HG03520 (cell line): ENCODE data around the gene ANKS3.

Experiments used
- ATAC-seq: cut with Tn5 transposase; IDR thresholded peaks from one replicate; pipeline ENCODE4 v1.9.1; 2021; ENCODE audit warnings: mild to moderate bottlenecking, moderate library complexity; ENCODE audit not compliant: unreplicated experiment

ANKS3 gene

DNA sequence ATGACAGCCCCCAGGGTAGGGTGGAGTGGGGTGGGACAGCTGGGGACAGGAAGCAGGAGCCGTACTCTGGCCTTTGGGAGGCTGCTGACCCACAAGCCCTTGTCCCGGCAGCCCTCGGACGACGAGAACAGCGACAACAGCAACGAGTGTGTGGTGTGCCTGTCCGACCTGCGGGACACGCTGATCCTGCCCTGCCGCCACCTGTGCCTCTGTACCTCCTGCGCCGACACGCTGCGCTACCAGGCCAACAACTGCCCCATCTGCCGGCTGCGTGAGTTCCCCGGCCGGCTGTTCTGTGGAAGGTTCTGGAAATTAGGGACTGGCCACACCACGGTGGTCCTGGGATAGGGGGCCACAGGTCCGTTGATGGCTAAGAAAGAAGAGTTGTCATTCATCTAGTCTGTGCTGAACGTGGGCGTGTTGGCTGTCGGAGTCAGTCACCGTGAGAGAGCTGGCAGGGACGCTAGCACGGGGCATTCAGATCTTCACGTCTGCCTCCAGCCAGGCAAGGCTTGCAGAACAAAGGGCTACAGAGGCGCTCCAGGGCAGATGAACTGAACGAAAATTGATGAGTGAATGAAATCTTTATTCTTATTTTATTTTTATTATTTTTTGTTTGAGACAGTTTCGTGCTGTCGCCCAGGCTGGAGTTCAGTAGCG lies 60.6 kb downstream of the ANKS3 start:
- ATAC-seq: no peak

DNA sequence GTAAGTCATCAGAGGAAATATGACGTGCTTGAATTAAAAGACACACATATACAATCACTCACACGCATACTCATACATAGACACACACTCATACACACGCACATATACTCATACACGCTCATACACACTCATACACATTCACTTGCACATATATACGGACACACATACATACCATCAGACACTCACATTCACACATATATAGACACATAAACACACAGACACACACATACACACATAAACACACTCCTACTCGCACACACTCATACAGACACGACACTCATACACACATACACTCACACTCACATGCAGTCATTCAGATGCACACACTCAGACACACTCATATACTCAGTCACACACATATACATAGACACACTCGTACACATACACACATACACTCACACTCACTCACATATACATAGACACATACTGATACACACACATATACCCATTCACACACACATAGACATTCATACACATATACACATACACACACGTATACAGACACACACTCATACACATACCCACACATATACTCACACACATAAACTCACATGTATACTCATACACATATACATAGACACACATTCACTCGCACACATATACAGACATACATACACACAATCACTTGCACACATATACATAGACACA lies 65.6 kb downstream of the ANKS3 start:
- ATAC-seq: no peak

DNA sequence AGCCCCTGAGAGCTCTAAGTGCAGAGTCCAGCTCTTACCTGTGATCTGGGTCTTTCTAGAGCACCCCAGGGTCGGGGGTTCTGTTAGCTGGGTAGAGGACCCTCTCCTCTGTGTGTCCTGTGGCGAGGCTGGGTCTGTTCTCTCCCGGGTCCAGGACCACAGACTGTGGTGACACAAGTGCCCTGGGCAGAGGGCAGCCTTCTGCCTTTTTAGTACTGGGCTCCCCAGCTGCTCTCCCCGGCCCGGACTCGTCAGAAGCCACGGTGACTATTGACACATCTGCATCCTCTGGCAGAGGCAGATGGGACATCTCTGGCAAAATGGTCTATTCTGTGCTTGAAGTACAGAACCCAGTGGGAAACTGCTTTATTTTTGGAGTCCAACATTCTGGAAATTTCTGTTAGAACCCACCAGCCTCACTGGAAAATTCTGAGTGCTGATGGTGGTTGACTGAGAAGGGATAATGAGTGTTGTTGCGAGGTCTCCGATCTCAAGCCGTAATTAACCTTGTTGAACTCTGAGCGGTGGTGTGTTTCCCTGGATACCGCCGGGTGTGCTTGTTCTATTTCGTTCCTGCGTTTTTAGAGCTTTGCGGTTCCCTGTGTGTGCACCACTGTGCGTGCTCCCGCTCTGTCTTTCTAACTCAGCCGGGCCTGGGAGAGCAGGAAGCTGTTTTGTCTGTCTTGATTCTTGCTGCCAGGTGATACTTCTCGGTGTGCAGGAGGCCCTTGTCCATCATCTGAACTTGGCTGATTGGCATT lies 66.7 kb downstream of the ANKS3 start:
- no peak for ATAC-seq

DNA sequence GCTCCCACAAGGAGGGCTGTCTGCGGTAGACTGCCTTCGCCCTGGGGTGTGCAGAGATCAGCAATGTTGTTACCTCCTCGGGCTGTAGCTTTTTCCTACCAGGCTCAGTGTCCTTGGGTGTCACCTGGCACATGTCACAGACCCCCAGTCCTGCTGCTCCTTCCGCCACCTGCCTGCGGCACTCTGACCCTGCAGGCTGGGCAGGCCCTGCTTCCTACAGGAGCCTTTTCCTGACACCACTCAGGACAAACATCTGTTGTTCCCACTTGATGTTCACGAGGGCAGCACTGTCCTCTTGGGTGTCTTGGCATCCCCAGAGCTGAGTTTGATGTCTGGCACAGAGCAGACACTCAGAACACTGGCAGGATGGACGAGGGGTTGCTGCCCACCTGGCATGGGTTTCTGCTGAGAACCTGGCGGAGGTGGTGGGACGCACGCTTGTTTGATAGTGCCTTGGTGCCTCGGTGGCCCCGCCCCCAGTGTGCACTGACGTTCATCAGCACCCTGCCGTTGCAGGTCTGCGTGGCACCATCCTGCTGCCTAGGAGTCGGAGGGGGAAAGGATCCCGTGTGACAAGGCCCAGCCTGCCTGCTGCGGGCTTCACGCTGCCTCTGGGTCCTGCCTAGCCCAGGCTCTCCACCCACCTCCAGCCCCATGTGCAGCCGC lies 67.4 kb downstream of the ANKS3 start:
- no peak for ATAC-seq

DNA sequence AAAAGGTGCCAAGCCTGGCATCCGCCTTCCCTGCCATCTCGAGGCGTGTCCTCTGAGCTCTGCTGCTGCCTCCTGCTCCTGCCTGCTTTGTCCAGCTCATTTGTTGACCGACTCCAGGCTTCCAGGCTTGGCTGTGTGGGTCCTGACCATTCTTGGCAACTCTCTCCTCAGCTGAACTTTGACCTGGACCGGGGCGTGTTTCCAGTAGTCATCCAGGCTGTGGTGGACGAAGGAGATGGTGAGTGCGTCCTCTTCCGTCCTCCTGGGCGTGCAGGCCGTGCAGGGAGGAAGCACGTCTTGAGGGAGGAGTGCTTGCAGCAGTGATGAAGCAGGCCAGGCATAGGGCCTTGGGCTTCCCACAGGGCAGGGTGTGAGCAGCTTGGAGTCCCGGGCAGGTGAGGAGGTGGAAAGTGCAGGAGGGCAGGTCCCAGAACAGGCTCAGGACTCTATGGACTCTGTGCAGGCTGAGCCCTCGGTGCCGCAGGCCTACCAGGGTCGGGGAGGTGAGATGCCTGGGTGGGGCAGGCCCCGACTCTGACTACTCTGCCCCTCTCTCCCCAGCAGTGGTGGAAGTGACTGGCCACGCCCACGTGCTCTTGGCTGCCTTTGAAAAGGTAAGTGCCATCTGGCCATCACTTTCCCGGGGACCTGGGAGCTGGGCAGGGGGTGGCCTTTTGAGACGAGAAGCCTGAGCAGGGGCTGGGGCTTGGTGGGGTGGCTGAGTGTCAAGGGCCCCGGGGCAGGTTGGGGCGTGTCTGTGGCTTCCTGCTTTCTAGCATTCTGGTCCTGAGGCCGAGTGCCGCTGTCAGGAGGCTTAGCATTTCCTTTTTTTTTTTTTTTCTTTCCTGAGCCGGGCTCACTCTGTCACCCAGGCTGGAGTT lies 69.3 kb downstream of the ANKS3 start:
- ATAC-seq: no peak

DNA sequence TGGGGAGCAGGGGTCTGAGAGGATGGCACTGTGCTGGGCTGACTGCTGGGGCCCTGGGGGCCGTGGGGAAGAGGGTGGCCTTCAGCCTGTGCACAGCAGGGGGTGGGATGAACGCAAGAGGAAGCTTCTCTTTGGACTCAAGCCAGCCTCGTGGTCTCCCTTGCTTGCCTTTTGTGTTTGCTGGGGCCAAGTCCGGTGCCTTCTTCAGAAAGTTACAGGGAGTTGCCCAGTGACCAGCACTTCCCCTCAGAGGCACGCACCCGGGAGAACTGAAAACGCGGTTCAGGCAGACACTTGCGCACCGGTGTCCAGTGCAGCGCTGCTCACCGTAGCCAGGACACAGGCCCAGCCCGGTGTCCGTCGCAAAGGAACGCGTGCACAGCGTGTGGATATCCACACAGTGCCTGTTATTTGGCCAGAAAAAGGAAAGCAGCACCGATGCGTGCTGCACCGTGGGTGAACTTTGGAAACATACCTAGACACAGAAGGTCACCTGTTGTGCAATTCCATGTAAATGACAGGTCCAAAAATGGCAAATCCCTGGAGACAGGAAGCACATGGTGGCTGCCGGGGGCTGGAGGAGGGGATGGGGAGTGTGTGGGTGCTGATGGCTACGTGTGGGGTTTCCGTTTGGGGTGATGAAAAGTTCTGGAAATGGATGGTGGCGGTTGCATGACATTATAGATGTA lies 70.2 kb downstream of the ANKS3 start:
- ATAC-seq: no peak

DNA sequence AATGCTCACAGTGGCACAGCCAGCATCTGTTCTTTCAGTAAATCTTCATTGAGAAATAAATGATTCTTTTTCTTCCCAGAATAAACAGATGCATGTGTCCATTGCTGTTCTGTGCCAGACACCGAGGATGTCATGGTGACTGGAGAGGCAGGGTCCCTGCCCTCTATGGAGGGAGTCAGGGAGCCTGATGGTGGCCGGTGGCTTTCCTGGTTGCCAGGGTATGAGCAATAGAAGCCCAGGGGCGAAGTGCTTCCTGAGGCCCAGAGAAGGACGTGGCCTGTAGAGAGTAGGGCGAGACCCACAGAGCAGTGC lies 70.7 kb downstream of the ANKS3 start:
- ATAC-seq: no peak

DNA sequence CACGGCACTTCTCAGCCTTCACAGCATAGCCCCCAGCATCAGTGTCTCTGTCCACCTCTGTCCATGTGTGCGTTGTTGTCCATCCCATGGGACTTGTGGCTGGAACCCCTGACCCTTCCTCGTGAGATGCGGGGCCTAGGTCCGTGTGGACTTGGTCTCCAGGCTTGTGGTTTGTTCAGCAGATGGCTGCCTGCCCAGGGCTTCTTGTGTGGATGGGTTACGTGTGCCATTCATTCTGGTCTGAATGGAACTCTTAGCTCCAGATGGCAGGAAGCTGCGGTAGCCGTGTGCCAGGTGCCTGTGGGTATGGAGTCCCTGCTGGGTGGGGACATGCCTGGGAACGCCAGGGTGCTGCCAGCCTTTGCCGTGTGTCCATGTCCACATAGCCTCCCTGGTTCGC lies 72.4 kb downstream of the ANKS3 start:
- no peak for ATAC-seq

DNA sequence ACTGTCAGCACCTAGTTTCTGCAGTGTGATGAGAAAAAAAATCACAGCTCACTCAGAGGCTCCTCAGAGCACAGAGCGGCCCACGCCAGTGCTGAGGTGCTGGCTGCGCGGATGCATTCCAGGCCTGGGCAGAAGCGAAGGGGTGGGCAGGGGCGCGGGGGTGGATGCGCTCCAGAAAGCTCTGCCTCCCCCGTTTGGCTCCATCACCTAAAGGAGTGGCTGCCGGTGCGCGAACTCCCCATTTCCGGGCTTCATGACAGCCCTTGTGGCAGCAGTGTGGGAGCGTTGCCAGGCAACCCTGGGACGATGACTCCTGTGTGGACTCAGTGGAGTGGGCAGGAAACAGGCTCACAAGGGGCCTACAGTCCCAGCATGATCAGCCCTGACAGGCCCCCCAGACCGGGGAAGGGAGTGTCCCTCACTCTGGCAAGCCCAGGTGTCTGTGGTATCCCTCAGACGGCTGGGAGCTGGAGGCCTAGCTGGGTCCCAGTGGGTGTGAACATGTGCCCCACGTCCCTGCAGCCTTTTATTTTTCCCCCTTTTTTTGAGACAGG lies 73.5 kb downstream of the ANKS3 start:
- ATAC-seq: no peak

DNA sequence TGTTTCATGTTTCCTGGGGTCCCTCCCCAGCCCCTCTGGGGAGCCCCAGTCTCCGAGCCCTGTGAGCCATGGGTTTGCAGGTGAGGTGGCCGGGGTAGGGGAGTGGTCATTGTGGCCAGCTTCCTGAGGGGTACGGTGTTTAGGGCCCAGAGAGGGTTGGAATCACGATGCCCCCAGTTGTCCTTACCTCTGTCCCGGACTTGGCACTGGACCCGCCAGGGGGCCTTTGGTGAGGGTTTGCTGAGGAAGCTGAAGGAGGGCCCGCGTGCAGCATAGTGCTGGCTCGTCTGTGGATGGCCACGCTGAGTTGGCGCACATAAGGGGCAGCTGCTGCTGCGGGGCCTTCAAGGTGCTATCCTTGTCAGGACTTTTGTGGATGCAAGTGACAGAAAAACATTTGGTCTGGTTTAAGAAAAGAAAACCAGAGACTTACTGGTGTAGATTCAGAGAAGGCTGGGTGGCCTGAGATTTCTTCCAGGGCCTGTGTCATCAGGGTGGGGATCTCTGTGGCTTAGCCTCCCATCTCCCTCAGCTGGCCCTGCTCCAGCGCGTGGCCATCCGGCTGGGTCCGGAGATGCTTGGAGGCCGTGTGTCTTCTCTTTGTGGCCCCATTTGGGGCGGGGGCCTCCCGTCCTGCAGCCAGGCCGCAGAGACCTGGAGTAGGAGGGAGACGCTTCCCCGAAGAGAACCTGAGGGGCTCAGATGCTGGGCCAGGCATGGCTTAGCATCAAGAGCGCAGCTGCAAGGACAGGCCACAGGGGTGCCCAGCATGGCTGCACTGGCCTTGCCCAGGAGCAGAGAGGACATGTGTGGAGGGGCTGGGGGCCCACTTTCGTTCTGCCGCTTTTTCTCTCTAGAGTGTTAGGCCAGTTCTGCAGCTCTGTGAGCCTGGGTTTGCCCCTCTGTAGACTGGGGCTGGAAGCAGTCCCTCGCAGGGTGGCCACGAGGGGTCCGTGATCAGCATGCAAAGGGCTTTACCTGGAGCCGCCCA lies 74.4 kb downstream of the ANKS3 start:
- no peak for ATAC-seq

DNA sequence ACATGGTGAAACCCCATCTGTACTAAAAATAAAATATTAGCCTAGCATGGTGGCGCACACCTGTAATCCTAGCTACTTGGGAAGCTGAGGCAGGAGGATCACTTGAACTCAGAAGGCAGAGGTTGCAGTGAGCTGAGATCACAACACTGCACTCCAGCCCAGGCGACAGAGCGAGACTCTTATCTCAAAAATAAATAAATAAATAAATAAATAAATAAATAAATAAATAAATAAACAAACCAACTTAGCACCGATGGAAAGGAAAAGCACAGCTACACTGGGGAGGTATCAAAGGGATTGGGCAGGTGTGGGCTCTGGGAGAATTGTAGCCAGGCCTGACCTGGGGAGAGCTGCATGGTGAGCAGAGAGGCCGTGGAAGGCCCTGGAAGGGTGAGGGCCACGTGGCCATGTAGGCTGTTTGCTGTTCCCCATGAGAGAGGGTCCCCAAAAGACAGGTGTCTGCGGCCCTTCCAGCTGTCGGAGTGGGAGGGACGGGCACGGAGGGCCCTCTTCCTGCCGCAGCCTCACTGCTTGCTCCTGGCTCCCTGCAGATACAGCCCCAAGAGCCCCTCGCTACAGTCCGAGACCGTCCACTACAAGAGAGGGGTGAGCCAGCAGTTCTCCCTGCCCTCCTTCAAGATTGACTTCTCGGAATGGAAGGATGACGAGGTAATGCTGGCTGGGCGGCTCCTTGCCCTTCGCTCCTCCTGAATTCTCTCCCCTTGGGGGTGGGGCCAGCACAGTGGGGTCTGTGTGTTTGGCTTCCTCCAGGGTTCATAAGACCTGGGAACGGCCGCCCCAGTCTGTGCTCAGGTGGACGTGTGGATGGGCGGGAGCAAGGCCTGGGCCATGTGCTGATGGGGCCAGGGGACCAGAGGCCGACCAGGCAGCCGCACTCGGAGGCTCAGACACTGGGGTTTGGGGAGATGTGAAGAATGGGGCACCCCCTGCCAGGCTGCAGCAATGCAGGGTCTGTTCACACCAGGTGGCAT lies 77.1 kb downstream of the ANKS3 start:
- no peak for ATAC-seq

DNA sequence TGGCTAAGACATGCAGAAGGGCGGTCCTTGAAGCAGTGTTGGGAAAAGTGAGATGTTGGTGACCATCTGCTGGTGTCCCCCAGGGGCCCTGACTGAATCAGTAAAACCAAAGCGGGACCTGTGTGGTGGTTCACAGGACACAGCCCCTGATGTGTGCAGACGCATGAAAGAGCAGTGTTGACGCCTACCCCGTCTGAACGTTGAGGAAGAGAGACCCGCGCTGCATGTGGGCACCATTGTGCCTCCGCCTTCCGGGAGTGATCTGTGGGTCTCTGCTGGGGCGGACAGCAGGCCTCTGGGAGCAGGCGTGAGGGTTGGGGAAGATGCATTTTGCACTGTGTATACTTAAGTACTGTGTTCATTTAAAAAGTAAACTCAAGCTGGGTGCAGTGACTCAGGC lies 77.8 kb downstream of the ANKS3 start:
- ATAC-seq: no peak

DNA sequence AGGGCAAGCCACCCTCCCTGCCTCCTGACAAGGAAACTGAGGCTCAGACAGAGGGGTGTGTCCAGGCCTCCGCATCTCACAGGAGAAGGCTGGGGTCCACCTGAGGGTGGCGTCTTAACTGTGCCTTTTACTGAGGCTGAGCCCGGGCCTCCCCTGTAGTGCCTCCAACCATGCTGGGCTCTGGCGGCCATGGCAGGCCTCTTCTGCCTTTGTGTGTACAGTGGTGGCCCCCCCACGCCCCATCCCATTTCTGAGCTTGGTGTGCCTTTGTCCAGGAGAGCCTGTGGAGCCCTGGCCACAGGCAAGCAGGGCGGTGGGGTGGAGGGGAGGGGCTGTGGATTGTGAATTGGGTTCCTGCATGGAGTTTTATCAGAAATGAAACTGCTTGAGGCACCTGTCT lies 78.3 kb downstream of the ANKS3 start:
- no peak for ATAC-seq

DNA sequence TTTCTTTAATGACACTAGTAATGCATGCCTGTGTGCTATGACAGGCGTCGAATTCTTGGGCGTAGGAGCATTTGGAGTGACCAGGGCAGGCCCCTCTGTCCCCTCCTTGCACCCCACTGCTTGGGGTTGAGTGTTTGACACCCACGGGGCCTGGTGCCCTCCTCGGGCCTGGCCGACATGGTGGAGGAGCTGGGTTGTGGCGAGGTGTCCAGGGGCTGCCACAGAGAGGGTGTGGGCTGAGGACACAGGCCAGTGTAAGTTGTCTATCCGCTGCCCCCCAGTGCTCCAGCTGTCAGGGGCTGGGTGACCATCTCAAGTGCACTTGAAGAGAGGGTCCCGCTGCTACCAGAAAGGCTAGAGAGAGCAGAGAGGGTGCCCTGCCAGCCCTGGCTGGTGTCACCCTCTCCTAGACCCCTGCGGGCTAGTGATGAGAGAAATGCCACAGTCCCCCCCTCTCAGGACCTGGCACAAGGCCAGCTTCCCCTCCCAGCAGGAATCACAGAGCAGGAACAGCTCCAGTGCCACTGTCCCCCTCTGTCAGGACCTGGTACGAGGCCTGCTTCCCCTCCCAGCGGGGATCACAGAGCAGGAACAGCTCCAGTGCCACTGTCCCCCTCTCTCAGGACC lies 79.0 kb downstream of the ANKS3 start:
- ATAC-seq: no peak

DNA sequence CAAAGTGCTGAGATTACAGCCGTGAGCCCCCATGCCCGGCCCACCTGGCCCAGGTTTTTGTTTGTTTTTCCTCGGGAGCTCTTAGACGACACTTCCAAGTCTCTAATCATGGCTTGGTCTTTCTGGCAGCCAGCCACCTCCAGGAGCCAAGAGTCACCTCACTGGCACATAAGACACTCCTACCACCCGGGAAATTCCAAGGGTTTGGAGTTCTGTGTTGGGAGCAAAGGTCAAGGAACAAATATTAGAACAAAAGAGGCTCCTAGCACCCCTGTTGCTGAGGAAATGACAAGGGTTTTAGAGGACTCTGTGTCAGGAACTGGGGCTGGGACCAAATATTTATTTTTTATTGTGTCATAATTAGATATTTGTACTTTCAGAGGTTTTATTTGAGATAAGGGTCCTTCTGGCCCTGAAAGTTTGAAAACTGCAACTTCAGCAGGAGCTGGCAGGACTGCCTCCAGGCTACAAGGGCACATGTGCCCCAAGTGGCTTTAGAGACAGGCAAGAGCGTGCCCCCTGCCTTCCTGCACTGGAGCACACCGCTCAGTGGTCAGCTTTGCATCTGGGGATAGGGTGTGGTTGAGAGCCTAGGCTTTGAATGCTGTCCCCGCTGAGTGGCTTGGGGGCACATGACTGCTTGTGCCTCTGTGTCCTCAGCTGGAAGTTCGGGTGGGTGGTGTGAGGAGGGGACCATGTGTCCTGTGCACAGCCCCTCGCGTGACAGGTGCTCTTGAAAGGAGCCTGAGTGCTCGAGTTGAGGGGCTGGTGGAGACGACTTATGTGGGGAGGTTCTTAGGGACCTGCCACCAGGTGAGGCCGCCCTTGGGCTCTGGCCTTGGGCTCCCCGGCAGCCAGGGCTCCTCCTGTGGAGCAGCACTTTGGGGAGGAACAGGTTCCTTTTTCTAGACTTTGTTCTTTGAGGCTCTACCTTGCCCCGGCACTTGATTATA lies 79.8 kb downstream of the ANKS3 start:
- ATAC-seq: no peak

DNA sequence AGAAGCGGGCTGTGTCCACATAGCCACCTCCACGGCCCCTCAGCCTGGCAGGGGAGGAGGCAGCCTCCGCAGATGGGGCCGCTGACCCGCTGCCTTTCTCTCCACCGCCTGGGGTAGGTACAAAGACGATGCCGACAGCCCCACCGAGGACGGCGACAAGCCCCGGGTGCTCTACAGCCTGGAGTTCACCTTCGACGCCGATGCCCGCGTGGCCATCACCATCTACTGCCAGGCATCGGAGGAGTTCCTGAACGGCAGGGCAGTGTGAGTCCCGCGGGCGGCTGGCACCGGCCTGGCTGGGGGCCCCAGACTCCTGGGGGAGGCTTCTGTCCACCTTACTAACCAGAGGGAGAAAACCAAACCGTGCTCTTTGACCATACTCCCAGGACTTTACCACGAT lies 81.5 kb downstream of the ANKS3 start:
- ATAC-seq: no peak
